NCI-H128 (cell line): ENCODE measurements around the gene WAC.
A peak's percentile ranks its signal among the peaks of the same experiment; 100 is the strongest.
"Not testable (repeated sequence)": the region's sequence is repeated elsewhere in the genome, so short reads cannot be mapped to it uniquely, and the experiment has no call there.

Experiments
- DNase-seq: peaks from one replicate; lab custom pipeline; 2025; ENCODE audit not compliant: unreplicated experiment; lab: John Stamatoyannopoulos, UW

WAC gene

DNA sequence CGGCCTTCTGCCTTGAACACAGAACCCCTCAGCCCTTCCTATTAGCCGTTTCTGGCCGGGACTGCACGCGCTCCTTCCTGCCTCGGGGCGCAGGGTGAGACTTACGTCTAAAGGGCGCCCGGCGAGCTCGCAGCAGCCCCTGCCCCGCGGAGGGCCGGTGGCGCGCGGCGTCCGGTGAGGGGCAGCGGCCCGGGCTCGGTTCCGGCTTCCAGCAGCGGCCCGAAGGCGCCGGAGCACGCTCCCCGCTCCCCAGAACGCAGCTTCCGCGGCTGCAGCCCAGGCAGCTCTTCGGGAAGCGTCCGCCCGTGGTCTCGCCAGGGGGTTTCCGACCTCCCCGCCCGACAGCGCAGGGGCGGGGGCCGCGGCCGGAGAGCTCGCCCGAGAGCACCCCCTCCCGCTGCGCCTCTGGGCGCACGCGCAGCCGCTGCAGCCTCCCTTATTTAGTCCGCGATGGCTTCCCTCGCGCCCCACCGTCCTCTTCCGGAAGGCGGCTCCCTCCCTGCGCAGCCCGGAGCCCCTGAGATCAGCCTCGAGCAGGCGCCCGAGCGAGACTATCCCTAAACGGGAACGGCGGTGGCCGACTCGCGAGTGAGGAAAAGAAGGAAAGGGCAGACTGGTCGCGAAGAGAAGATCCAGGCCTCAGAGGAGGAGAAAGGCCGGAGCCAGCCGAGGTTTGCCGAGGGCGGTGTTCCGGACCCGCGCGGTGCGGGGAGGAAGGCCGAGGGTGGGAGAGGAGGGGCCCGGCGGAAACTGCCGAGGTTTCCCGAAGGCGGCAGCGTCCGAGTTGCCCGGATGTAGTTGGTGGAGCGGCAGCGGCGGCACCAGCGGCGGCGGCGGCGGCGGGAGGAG lies at the start of gene WAC:
Gene WAC, plus strand, starts transcription at position 782 of the 849 bp plus-strand sequence. CDS start 462 bp downstream, outside the sequence.
- peak; percentile 68 for DNase-seq

DNA sequence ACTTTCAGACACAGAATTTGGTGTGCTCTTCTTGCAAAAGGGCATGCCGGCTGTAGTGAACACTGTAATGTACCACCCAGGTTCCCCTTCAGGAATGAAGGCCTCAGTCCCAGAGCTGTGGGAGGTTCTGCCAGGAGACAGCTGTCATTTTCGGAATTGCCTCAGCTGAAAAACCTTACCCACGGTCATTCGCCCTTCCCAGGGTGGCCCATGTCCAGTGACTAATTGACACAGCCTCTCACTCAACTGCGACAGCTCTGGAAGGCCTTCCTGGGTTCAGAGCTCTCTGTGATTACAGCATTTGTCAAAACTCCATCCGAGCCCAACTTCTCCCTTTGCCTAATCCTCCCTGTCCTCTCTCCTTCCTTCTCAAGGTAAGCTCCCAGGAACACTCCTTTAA lies 43.7 kb upstream of the WAC start:
- DNase-seq: no peak

- DNase-seq: not testable (repeated sequence)
Observed at GRCh38 chr10:28490256-28490865, 42.6 kb upstream of the WAC start.

DNA sequence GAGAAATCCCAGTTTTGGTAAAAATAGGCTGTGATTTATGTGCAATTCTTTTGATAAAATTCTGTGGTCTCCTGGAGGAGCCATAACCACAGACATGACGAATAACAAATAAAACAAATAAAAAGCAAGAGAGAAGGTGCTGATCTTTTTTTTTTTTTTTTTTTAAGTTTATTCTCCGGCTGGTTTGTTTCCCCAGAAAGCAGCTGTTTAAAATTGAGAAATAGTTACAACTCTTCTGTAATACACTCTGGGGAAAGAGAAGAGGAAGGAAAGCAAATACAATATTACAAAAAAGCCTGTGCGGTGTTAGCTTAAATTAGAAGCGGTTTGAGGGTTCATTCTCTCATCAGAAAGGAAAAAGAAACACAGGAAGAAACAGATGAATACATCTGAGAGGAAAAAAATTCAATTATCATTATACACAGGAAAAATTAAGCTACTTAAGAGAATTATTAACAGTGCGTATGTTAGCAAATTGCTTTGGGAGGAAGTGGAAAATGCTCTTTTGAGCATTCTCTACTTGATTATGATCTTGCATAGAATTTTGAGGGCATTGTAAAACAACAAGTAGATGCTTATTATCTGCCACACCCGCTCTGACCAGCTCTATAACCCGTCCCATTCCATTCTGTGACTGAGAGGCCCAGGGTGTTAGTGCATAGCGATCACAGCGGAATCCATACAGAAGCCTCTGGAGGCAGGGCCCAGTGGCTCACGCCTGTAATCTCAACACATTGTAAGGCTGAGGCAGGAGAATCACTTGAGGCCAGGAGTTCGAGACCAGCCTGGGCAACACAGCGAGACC lies 40.6 kb upstream of the WAC start:
- no peak for DNase-seq

GRCh38 chr10:28494420-28494819 lies 38.5 kb upstream of the WAC start:
- DNase-seq: no peak

DNA sequence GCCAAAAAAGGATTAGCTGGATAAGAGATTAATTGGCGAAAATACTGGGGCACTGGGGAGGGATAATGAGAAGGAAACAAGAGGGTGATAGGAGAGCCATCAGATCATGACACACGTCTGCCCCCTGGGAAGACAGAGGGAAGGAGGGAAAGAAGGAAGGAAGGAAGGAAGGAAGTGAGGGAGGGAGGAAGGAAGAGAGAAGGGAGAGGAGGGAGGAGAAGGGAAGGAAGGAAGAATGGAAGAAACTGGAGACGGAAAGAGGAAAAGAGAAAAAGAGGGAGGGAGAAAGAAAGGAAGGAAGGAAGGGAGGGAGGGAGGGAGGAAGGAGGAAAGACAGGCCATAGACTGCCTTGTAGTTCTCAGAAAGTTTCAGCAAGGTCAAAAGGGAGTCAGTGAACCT lies 37.8 kb upstream of the WAC start:
- DNase-seq: no peak

DNA sequence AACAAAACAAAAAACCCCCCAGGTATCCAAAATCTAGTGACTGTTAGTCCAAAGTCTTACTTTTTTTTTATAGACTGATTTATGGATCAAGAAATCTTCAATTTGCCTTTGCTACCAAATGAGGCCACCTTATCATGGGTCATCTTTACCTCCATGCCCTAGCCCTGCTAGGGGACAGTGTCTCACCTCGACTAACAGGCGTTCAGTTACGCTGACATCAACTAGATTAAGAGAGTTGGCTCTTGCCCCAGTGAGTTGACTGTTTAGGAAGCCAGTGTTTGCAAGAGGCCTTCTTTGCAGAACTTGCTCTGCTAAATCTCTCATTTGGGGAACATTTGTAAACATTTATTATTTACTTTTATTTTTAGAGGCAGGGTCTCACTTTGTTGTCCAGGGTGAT lies 36.9 kb upstream of the WAC start:
- no peak for DNase-seq

DNA sequence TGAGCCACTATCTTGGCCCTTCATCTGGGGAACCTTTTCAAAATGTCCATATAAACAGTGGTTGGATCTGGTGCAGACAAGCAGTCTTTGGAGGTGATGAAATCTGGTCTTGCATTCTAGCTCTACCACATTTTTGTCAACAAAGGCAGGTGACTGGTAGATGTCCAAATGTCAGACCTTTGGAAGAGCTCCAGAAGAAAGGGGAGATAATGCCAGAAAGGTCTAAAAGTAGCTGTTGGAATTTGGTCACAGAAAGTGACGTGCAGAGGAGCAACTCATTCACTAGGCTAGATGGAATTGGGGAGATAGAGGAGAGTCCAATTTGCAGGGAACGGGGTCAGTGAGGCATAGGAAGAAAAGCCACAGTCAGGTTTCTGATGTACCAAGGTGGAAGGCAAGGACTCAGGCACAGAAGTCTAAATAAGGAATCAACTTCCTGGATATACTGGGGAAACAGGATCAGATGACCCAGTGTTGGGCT lies 36.4 kb upstream of the WAC start:
- DNase-seq: no peak

- no peak for DNase-seq
Observed at GRCh38 chr10:28497313-28498126, 35.4 kb upstream of the WAC start.

GRCh38 chr10:28500203-28500602 lies 32.7 kb upstream of the WAC start:
- not testable (repeated sequence) for DNase-seq

- DNase-seq: peak; percentile 17
Observed at GRCh38 chr10:28503114-28503513, 29.8 kb upstream of the WAC start.

DNA sequence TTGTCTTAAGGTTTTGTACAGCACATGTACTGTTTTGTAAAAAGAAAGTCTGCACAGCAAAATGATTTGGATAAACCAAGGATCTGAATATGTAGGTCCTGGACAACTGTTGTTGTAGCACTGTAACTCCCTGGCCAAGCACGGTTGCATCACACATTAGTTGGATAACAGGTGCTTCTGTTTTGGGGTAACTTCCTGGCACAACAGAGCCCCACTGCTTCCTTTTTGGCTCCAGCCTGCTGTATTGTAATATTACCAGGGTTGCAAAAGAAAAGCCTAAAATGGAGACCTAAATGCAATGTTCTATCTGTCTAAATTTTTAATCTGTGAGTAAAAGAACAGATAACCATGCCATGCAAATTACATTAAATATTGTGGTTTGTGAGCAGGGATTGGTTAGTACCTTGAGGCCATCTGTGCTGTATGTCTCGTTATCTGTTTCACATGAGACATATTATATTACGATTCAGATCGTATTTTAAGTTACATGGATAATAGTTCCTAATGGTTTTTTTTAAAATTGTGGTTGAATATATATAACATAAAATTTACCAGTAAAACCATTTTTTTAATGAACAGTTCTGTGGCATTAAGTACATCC lies 27.5 kb upstream of the WAC start:
- DNase-seq: no peak

DNA sequence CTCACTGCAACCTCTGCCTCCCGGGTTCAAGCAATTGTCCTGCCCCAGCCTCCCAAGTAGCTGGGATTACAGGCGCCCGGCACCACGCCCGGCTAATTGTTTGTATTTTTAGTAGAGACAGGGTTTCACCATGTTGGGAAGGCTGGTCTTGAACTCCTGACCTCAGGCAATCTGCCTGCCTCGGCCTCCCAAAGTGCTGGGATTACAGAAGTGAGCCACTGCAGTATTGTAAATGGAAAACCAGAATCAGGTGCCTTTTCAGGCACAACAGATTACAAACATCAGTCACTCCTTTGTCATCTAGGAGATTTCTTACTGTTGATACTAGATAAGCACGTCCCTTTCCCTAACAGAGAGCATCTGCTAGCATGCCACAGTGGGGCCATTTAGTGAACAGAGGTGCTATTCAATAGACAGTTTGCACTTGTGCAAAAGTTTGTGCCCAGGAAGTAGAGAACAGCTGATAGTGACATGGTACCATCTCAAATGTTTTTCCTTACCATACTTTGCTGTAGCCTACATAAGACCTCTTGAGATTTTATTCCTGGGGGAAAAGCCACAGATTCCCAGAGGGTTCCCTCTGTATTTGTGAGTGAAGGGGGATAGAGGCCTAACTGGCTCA lies 24.5 kb upstream of the WAC start:
- DNase-seq: no peak

- DNase-seq: no peak
Observed at GRCh38 chr10:28509286-28509685, 23.6 kb upstream of the WAC start.

- DNase-seq: no peak
Observed at GRCh38 chr10:28514648-28515047, 18.3 kb upstream of the WAC start.

DNA sequence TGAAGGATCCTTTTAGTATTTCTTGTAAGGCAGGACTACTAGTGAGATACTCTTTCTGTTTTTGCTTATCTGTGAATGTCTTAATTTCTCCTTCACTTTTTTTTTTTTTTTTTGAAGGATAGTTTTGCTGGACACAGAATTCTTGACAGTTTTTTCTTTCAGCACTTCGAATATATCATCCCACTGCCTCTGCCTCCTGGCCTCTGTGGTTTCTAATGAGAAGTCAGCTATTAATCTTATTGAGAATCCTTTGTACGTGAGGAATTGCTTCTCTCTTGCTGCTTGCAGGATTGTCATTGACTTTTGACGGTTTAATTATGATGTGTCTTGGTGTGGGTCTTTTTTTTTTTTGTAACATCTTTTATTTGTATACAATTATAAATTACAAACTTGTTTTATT lies 12.6 kb upstream of the WAC start:
- DNase-seq: no peak

DNA sequence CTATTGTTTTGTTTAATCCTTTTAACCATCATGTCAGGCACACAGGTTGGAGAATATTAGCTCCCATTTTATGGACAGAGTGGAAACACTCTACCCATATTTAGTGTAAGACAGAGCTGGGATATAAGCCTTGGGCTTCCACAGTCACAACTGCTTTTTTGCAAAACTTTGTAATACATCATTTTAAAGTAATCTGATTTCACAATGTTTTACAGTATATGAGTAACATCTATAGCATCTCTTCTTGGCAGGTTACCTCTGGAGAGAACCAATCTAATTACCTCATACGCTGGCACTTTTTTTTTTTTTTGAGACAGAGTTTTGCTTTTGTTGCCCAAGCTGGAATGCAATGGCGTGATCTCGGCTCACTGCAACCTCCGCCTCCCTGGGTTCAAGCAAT lies 12.1 kb upstream of the WAC start:
- DNase-seq: not testable (repeated sequence)

DNA sequence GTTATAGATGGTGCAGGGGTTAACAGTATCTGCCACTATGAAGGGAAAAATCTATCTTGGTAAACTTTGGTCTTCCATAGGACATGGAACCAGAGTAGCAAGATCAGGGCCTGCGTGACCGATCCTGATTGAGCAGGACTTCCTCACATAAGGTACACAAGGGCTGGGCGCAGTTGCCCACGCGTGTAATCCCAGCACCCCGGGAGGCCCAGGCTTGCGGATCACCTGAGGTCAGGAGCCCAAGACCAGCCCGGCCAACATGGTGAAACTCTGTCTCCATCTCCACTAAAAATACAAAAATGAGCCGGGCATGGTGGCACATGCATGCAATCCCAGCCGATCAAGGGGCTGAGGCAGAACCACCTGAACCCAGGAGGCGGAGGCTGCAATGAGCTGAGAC lies 11.0 kb upstream of the WAC start:
- not testable (repeated sequence) for DNase-seq

- DNase-seq: no peak
Observed at GRCh38 chr10:28523725-28524252, 9.1 kb upstream of the WAC start.

- no peak for DNase-seq
Observed at GRCh38 chr10:28530751-28531150, 2.2 kb upstream of the WAC start.
